WI38 (cell line): ENCODE data around the gene RNF214.

Experiments used
- H3K4me3 ChIP-seq: 2 replicates; pipeline ENCODE4 v1.5.1; 2011; ENCODE audit warnings: low read depth, mild to moderate bottlenecking, control low read depth, low read length
- CTCF ChIP-seq: IDR thresholded peaks from 2 replicates; pipeline ENCODE4 v1.5.1; 2012; ENCODE audit warnings: low read depth, mild to moderate bottlenecking, control low read depth, low read length

The RNF214 gene

GRCh38 chr11:117332843-117333242 lies 100.4 kb downstream of the RNF214 start:
- no peak overlapping the region for H3K4me3 ChIP-seq
- TF ChIP-seq CTCF, result no peak

- TF ChIP-seq CTCF, result no peak
These were observed 101.4 kb downstream of the RNF214 start for GRCh38 chr11:117333917-117334316.

GRCh38 chr11:117334896-117335295 lies 102.4 kb downstream of the RNF214 start:
- TF ChIP-seq CTCF, result no peak
- H3K4me3 ChIP-seq, result no peak overlapping the region

More at GRCh38 chr11:117333917-117334316, 101.4 kb downstream of the RNF214 start:
- H3K4me3 ChIP-seq, result no peak overlapping the region

GRCh38 chr11:117335399-117335798 lies 102.9 kb downstream of the RNF214 start:
- no peak for TF ChIP-seq CTCF
- H3K4me3 ChIP-seq, result no peak overlapping the region
